GM21576 (cell line): Measurements from ENCODE around the gene RBP5.

Experiments used
- ATAC-seq: cut with Tn5 transposase; IDR thresholded peaks from one replicate; pipeline ENCODE4 v1.9.1; 2021; ENCODE audit warnings: mild to moderate bottlenecking, moderate library complexity; ENCODE audit not compliant: unreplicated experiment

Gene RBP5

GRCh38 chr12:7076493-7076892 lies 52.2 kb downstream of the RBP5 start:
- ATAC-seq, result no peak

DNA sequence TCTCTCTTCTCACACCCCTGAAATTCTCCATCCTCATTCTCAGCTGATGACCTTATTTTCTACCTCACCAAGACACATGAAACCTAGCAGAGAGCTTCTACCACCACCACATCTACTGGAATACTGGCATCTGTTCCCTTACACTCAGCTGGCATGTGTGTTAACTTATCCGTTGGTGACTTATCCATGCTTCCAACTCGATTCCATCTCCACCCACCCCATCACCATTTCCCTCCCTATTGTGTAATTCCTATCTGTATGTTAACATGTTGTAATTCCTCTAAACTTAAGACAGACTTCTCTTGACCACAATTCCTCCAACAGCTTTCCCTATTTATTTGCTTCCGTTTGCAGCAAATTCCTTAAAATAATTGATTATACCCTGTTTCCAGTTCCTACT lies 52.8 kb downstream of the RBP5 start:
- no peak for ATAC-seq

- ATAC-seq, result no peak
These were observed 53.2 kb downstream of the RBP5 start for GRCh38 chr12:7075518-7075917.

GRCh38 chr12:7073946-7074345 lies 54.7 kb downstream of the RBP5 start:
- ATAC-seq, result no peak
